Mesenchymal stem cell (in vitro differentiated cells and primary cell): Measurements from ENCODE around the gene RNF103. TPM values are rescaled to one million over a fixed set of nuclear protein-coding genes. Genes with fewer than 3 reads are reported as not detected.

Source experiments
- DNase-seq: peaks from one replicate; pipeline ENCODE4 v3.0.0-alpha.2; 2013
- H2AFZ ChIP-seq: one replicate; pipeline ENCODE4 v1.6.1; 2013; ENCODE audit warnings: low read depth, mild to moderate bottlenecking, control low read depth, inconsistent platforms, low read length, moderate library complexity
- H2AK5ac ChIP-seq: 2 replicates; pipeline ENCODE4 v1.6.1; 2013; ENCODE audit warnings: low read length, moderate library complexity, mild to moderate bottlenecking, inconsistent platforms; ENCODE audit not compliant: severe bottlenecking
- H2BK120ac ChIP-seq: one replicate; pipeline ENCODE4 v1.6.1; 2013; ENCODE audit warnings: low read depth, mild to moderate bottlenecking, inconsistent platforms, low read length, moderate library complexity
- H2BK12ac ChIP-seq, 2 experiments: one replicate each; pipeline ENCODE4 v1.6.1; 2013; ENCODE audit warnings: inconsistent platforms in 2 of 2, low read length in 2 of 2, mild to moderate bottlenecking in 2 of 2, moderate library complexity in 2 of 2, control low read depth in 1 of 2
- H2BK15ac ChIP-seq: one replicate; pipeline ENCODE4 v1.6.1; 2013; ENCODE audit warnings: mild to moderate bottlenecking, low read depth, inconsistent platforms; ENCODE audit not compliant: poor library complexity, severe bottlenecking
- H2BK5ac ChIP-seq: 2 replicates; pipeline ENCODE4 v1.6.1; 2013; ENCODE audit warnings: low read depth, mild to moderate bottlenecking, low read length, control low read depth, inconsistent platforms; ENCODE audit not compliant: poor library complexity, severe bottlenecking
- H3K14ac ChIP-seq, 2 experiments: one replicate each; pipeline ENCODE4 v1.6.1; 2013; ENCODE audit warnings: inconsistent platforms in 2 of 2, low read length in 2 of 2, control low read depth in 1 of 2, mild to moderate bottlenecking in 1 of 2, moderate library complexity in 1 of 2
- H3K18ac ChIP-seq, 2 experiments: one replicate each; pipeline ENCODE4 v1.6.1; 2013; ENCODE audit warnings: inconsistent platforms in 2 of 2, low read length in 2 of 2, control low read depth in 1 of 2, low read depth in 1 of 2, mild to moderate bottlenecking in 1 of 2
- H3K23ac ChIP-seq, 2 experiments: one replicate each; pipeline ENCODE4 v1.6.1; 2013; ENCODE audit warnings: inconsistent platforms in 2 of 2, low read length in 2 of 2, mild to moderate bottlenecking in 2 of 2, moderate library complexity in 2 of 2, control low read depth in 1 of 2
- H3K27ac ChIP-seq: 2 replicates; pipeline ENCODE4 v1.5.1; 2013; ENCODE audit warnings: mild to moderate bottlenecking, moderate library complexity, low read length, control low read depth, inconsistent platforms; ENCODE audit not compliant: poor library complexity, severe bottlenecking
- H3K27me3 ChIP-seq, 2 experiments: 2 replicates each; pipeline versions ENCODE4 v1.6.1 to v1.7.0; 2013; ENCODE audit warnings: low read length in 2 of 2, mild to moderate bottlenecking in 2 of 2, moderate library complexity in 2 of 2, control low read depth in 1 of 2, inconsistent platforms in 1 of 2; ENCODE audit not compliant: control insufficient read depth in 1 of 2, insufficient read depth in 1 of 2
- H3K36me3 ChIP-seq, 2 experiments: 2 replicates each; pipeline versions ENCODE4 v1.6.1 to v1.7.0; 2013; ENCODE audit warnings: low read length in 2 of 2, control low read depth in 1 of 2, inconsistent platforms in 1 of 2, low read depth in 1 of 2, mild to moderate bottlenecking in 1 of 2; ENCODE audit not compliant: insufficient read depth in 2 of 2, control insufficient read depth in 1 of 2
- H3K4ac ChIP-seq, 2 experiments: one replicate each; pipeline ENCODE4 v1.6.1; 2013; ENCODE audit warnings: inconsistent platforms in 2 of 2, low read length in 2 of 2, mild to moderate bottlenecking in 2 of 2, moderate library complexity in 2 of 2, control low read depth in 1 of 2, low read depth in 1 of 2
- H3K4me1 ChIP-seq: 2 replicates; pipeline ENCODE4 v1.6.1; 2013; ENCODE audit warnings: low read depth, low read length, control low read depth; ENCODE audit not compliant: control insufficient read depth, insufficient read depth
- H3K4me2 ChIP-seq: 2 replicates; pipeline ENCODE4 v1.6.1; 2013; ENCODE audit warnings: low read length, mild to moderate bottlenecking, inconsistent platforms; ENCODE audit not compliant: poor library complexity, severe bottlenecking
- H3K4me3 ChIP-seq, 2 experiments: 2 replicates each; pipeline versions ENCODE4 v1.5.1 to v1.7.0; 2013; ENCODE audit warnings: low read length in 2 of 2, mild to moderate bottlenecking in 2 of 2, control low read depth in 1 of 2, low read depth in 1 of 2; ENCODE audit not compliant: insufficient read depth in 1 of 2
- H3K79me1 ChIP-seq: replicated peaks from 2 replicates; pipeline ENCODE4 v1.6.1; 2013; ENCODE audit warnings: mild to moderate bottlenecking, control low read depth, low read length, inconsistent platforms; ENCODE audit not compliant: poor library complexity, severe bottlenecking
- H3K9ac ChIP-seq: 2 replicates; pipeline ENCODE4 v1.7.0; 2013; ENCODE audit warnings: mild to moderate bottlenecking, low read length, moderate library complexity
- H3K9me3 ChIP-seq: 2 replicates; pipeline ENCODE4 v1.7.0; 2013; ENCODE audit warnings: mild to moderate bottlenecking, low read length; ENCODE audit not compliant: control insufficient read depth
- H4K8ac ChIP-seq: one replicate; pipeline ENCODE4 v1.6.1; 2013; ENCODE audit warnings: inconsistent platforms, mild to moderate bottlenecking, low read length, moderate library complexity
- H4K91ac ChIP-seq: one replicate; pipeline ENCODE4 v1.6.1; 2013; ENCODE audit warnings: mild to moderate bottlenecking, low read length, inconsistent platforms
- WGBS: methylation state at CpG from one replicate; pipeline ENCODE4 v1.1.7; 2013; ENCODE audit warnings: mixed read lengths; 5-methylcytosine and 5-hydroxymethylcytosine counted together
- polyA plus RNA-seq, 2 experiments: library from polyadenylated mRNA; stranded (reverse); fragments of 200-250 nt; gene quantifications; one replicate each; pipeline ENCODE4 v1.2.3, GENCODE V29; 2013

RNF103 gene
- polyA plus RNA-seq (2013, experiment 1 of 2): 16.0 TPM
- 15.8 TPM for polyA plus RNA-seq (2013, experiment 2 of 2)

- H2BK120ac ChIP-seq: peak within 1 kb of the TSS; percentile 85
- WGBS: 1% methylated on average over 77 of the region's 77 CpGs
- DNase-seq: peak; percentile 93
- peak within 1 kb of the TSS; percentile 69 for H2BK15ac ChIP-seq
- peaks cover 3% of the 10 kb centered on the region for H3K4me1 ChIP-seq
- no peak within 1 kb of the TSS for H2BK12ac ChIP-seq
- peak within 1 kb of the TSS; percentile 79 for H3K27ac ChIP-seq
- H3K36me3 ChIP-seq: peaks cover 0 to 17% of the 10 kb centered on the region in 2 experiments
- H4K91ac ChIP-seq: peak within 1 kb of the TSS; percentile 61
- no peaks in the 10 kb centered on the region for H3K9me3 ChIP-seq
- H3K79me1 ChIP-seq: peaks cover 4% of the 10 kb centered on the region
- H3K18ac ChIP-seq: peak within 1 kb of the TSS; percentile 80 to 95
- H3K14ac ChIP-seq: peak within 1 kb of the TSS; percentile 36 to 41
- peak within 1 kb of the TSS; percentile 64 to 79 for H3K4ac ChIP-seq
- H2AFZ ChIP-seq: peak within 1 kb of the TSS; percentile 82
- peak within 1 kb of the TSS; percentile 82 for H4K8ac ChIP-seq
- H3K23ac ChIP-seq: no peak within 1 kb of the TSS
- H2BK5ac ChIP-seq: peak within 1 kb of the TSS; percentile 94
- peak within 1 kb of the TSS; percentile 52 for H3K4me2 ChIP-seq
- no peak within 1 kb of the TSS for H2AK5ac ChIP-seq
- H3K27me3 ChIP-seq: no peaks in the 10 kb centered on the region
- H3K9ac ChIP-seq: peak within 1 kb of the TSS; percentile 94
- H3K4me3 ChIP-seq: peak within 1 kb of the TSS; percentile 93 to 99
Observed at GRCh38 chr2:86623494-86624266, at the start of gene RNF103. RNF103 (minus strand) TSS chr2:86623865; CDS start chr2:86622886, 979 bp downstream.

GRCh38 chr2:86673011-86673410, 49.3 kb upstream of the RNF103 start:
- no peak overlapping the region for H2BK15ac ChIP-seq

GRCh38 chr2:86672027-86672545, 48.4 kb upstream of the RNF103 start:
- no peaks in the 10 kb centered on the region for H3K4me1 ChIP-seq
- no peak overlapping the region for H2AK5ac ChIP-seq
- H3K14ac ChIP-seq: no peak overlapping the region
- no peak overlapping the region for H3K4me3 ChIP-seq
- no peak overlapping the region for H3K9ac ChIP-seq
- no peaks in the 10 kb centered on the region for H3K27me3 ChIP-seq
- H3K79me1 ChIP-seq: no peaks in the 10 kb centered on the region
- no peaks in the 10 kb centered on the region for H3K9me3 ChIP-seq
- no peaks in the 10 kb centered on the region for H3K36me3 ChIP-seq
- no peak overlapping the region for H3K27ac ChIP-seq
- WGBS: no CpG with 5 or more reads among the region's 3 CpGs
- H3K18ac ChIP-seq: no peak overlapping the region
- no peak overlapping the region for H2BK15ac ChIP-seq
- DNase-seq: no peak
- no peak overlapping the region for H2BK5ac ChIP-seq
- H3K4ac ChIP-seq: no peak overlapping the region
- no peak overlapping the region for H2BK120ac ChIP-seq
- H2AFZ ChIP-seq: no peak overlapping the region
- H3K4me2 ChIP-seq: no peak overlapping the region
- no peak overlapping the region for H3K23ac ChIP-seq
- no peak overlapping the region for H2BK12ac ChIP-seq
- H4K91ac ChIP-seq: no peak overlapping the region
- H4K8ac ChIP-seq: no peak overlapping the region

More at GRCh38 chr2:86673011-86673410, 49.3 kb upstream of the RNF103 start:
- H3K4me2 ChIP-seq: no peak overlapping the region
- H2AFZ ChIP-seq: no peak overlapping the region
- H3K14ac ChIP-seq: no peak overlapping the region
- no peak overlapping the region for H2AK5ac ChIP-seq
- H4K8ac ChIP-seq: no peak overlapping the region
- no peak overlapping the region for H2BK12ac ChIP-seq
- no peak overlapping the region for H3K9ac ChIP-seq
- WGBS: 90% methylated on average over 1 of the region's 1 CpG
- no peaks in the 10 kb centered on the region for H3K27me3 ChIP-seq
- no peaks in the 10 kb centered on the region for H3K36me3 ChIP-seq
- no peak overlapping the region for H3K18ac ChIP-seq
- no peaks in the 10 kb centered on the region for H3K9me3 ChIP-seq
- no peak overlapping the region for H3K27ac ChIP-seq
- H3K4me3 ChIP-seq: no peak overlapping the region
- no peak overlapping the region for H4K91ac ChIP-seq
- no peak overlapping the region for H2BK120ac ChIP-seq
- no peak overlapping the region for H2BK5ac ChIP-seq
- no peaks in the 10 kb centered on the region for H3K4me1 ChIP-seq
- no peak overlapping the region for H3K23ac ChIP-seq
- no peak overlapping the region for H3K4ac ChIP-seq
- no peak for DNase-seq
- no peaks in the 10 kb centered on the region for H3K79me1 ChIP-seq

GRCh38 chr2:86671337-86671981, 47.8 kb upstream of the RNF103 start:
- no peak for DNase-seq
- Histone ChIP-seq H2BK15ac (no peak overlapping the region), H3K9ac (no peak overlapping the region), H2BK12ac (no peak overlapping the region), H4K91ac (no peak overlapping the region), H3K18ac (no peak overlapping the region), H3K4me2 (no peak overlapping the region), H2BK120ac (no peak overlapping the region), H3K14ac (no peak overlapping the region), H3K36me3 (no peaks in the 10 kb centered on the region), H3K79me1 (no peaks in the 10 kb centered on the region), H4K8ac (no peak overlapping the region), H3K4me1 (no peaks in the 10 kb centered on the region), H2BK5ac (no peak overlapping the region), H3K27ac (no peak overlapping the region), H3K4me3 (no peak overlapping the region), H2AK5ac (no peak overlapping the region), H3K27me3 (no peaks in the 10 kb centered on the region), H3K23ac (no peak overlapping the region), H3K9me3 (no peaks in the 10 kb centered on the region), H2AFZ (no peak overlapping the region), H3K4ac (no peak overlapping the region)
- 49% methylated on average over 4 of the region's 5 CpGs for WGBS
